HG03378 (cell line): ENCODE data around the gene ZNF467.

Experiments
- ATAC-seq: cut with Tn5 transposase; IDR thresholded peaks from one replicate; pipeline ENCODE4 v1.9.1; 2021; ENCODE audit warnings: mild to moderate bottlenecking, moderate library complexity; ENCODE audit not compliant: unreplicated experiment

The ZNF467 gene

GRCh38 chr7:149729586-149729982 is 43.8 kb downstream of the ZNF467 start:
- no peak for ATAC-seq

DNA sequence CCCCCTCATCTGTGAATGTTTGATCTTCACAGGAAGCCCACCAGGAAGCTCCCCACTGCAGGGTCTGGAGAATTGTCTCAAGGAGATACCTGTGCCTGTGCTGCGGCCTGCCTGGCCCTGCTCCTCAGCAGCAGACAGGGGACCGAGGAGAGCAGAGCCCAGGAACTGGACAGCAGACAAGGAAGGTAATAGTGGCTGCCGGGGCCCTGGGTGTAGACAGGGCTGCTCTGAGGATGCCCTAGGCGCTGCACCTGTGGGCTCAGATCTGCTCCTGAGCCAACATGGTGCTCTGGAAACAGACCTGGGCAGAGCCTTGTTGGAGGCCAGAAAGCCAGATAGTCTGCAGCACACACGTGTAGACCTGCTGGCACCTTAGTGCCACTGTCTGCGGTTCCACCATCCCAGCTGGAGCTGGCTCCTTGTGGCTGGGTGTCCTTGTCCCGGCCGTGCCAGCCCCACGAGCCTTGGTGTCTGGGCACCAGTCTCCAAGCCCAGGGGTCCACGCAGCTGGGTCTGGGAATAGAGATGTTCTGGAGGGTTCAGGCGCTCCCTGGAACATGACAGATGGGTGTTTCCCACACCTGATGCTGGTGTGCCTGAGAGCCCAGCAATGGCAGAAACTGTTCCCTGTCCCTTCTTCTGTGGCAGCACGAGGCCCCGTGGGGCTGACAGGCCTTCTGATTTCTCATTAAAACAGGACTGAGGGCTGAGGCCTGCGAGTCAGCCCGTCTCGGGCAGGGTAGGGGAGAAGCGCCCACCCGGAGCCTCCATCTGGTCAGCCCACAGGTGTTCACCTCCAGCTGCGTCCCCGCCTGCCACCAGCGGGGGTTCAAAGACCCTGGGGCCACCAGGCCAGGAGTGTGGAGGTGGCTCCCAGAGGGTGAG is 44.7 kb downstream of the ZNF467 start:
- ATAC-seq, result no peak

GRCh38 chr7:149727899-149728476 is 45.4 kb downstream of the ZNF467 start:
- no peak for ATAC-seq

DNA sequence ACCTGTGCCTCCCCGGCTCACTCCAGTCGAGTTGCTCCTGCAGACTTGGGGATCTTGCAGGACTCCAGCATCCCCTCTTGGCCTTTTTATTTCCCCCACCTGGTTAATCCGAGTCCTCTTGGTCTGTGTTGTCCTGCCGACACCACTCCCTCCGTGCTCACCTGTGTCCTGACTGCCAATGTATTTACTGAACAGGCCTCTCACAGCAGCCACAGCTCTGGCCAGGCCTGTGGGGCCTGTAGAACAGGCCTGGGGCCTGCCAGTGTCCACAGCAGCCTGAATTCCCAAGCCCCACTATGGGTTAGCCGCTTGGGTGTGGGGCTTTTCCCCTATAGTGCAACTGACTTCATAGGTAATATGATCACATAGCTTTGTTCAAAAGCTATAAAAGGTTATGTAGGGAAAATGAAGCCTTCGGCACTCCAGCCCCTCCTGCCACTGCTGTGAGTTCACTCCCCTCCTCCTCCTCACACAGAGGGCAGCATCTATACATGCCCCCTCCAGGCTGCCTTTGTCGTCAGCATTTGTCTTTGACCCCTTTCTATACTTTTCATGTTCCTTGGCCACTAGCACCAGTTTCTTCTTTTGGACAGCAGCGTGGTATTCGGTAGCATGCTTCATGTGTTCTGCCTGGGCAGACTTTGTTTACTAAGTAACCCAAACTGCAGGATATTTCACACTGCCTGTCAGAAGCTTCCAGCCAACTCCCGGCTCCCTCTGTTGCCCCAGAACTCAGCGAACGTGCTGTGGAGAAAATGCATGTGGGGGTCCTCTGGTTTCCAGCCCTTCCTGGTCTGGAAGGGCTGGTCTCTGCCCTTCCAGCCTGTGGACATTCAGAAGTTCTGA is 46.1 kb downstream of the ZNF467 start:
- ATAC-seq, result no peak

DNA sequence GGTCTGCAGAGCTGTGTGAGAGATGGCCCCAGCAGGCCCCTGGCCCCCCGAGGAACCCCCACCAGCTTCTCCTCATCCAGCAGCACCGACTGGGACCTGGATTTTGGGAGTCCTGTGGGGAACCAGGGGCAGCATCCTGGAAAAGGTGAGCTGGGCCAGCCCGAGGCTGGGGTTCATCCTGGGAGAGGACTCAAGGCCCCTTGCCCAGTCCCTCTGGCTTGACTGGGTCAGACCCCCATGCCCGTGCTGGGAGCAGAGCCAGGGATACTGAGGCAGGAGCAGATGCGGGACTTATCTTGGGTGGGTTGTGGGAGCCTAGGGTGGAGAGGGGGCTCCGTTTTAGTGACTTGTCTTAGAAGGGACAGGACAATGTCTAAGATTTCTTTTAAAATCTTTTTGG is 47.5 kb downstream of the ZNF467 start:
- no peak for ATAC-seq

- ATAC-seq, result no peak
These were observed 48.0 kb downstream of the ZNF467 start for GRCh38 chr7:149725426-149725821.

- no peak for ATAC-seq
These were observed 48.5 kb downstream of the ZNF467 start for GRCh38 chr7:149724661-149725425.

DNA sequence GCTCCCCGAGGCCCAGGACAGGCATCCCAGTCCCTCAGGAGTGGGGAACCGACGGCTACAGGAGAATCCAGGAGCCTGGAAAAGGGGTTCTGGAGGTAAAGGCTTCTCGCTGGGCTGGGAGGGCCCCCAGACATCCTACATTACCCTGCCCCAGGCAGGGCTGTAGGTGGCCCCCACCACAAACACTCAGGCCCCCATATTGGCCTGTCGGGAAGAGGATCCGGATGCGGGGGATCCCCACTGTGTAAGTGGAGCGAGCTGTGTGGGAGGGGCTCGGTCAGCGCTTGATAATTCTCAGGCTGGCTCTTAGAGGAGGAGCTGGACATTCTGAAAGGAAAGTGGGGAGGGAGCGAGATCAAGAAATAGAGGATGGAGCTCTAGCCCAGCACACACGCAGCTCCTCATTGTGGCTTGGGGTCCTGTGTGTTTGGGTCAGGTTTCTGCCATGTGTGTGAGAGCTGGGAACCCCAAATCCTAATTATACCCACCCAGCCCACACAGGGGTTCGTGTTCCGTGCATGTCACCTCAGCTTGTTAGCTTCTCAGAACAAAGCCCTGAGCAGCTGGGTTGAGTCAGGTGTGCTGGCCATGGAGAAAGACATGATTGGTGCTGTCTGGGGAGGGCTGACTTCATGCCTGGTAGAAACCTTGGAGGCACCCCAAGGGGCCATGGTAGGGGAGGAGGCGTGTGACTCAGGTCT is 49.4 kb downstream of the ZNF467 start:
- ATAC-seq, result no peak

- no peak for ATAC-seq
These were observed 50.2 kb downstream of the ZNF467 start for GRCh38 chr7:149723082-149723767.

DNA sequence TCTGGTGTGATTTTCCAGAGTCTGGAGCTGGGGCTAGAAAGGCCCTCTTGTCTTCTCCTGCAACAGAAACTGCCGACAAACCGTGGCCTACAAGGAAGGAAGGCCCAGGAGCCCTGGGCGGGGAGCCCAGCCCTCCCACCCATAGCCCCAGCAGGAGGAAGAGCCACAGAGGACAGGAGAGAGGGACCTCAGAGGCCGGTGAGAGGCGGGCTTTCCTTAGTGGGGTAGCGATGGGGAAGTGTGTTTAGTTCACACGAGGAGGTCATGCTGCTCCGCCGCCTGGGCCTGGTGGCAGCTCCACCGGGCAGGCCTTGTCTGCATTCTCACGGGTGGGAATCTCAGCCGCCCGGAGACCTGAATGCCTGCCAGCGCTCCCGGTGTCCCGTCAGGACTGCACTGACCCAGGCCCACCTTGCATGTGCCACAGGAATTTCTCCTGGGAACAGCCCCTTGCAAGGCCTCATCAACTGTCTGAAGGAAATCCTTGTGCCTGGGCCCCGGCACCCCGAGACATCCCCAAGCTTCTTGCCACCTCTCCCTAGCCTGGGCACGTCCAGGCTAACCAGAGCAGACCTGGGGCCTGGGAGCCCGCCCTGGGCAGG is 50.9 kb downstream of the ZNF467 start:
- ATAC-seq, result no peak

DNA sequence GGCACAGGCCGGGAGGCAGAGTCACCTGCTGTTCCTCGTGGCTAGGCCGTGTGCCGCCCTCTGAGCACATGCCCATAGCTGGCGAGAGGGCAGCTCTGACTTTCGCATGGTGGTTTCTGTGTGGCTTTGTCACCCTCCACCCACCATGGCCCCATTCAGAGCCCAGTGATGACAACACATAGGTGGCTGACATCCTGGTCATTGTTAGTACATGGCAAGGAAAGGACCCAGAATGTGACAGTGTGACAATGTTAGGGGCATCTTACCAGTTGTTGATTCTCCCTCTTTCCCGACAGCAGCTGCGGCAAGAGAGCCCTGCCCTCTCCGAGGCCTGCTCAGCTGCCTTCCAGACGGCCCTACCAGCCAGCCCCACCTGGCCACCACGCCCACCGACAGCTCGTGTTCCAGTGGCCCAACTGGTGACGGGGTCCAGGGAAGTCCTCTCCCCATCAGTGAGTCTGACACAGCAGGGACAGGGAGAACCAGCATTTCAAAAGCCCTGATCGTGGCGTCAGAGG is 52.2 kb downstream of the ZNF467 start:
- no peak for ATAC-seq

DNA sequence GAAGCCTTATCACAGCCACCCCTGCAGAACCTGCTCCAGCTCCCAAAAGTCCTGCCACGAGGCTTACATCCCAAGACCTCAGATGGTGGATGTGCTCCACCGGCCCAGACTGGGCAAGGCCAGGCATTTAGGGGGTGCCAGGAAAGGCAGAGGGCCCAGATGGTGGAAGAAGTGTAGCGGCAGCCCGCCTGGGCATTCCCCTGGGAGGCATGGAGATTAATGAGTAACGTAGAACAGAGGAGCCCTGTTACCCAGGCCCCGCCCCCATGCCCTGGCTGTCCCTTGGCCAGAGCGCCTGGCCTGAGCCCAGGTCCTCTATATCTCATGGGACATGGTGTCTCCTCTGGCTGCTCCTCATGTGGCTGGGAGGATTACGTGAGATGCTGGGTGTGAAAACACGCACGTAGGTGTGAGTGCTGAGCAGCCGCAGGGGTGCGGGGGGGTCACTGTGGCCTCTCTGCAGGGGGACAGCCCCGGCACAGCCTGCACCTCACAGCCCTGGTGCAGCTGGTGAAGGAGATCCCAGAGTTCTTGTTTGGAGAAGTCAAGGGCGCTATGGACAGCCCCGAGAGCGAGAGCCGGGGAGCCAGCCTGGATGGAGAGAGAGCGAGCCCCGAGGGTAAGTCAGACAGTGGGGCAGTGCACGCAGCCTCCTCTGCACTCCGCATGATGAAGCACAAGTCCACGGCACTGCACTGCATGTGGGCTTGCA is 52.9 kb downstream of the ZNF467 start:
- ATAC-seq, result no peak

DNA sequence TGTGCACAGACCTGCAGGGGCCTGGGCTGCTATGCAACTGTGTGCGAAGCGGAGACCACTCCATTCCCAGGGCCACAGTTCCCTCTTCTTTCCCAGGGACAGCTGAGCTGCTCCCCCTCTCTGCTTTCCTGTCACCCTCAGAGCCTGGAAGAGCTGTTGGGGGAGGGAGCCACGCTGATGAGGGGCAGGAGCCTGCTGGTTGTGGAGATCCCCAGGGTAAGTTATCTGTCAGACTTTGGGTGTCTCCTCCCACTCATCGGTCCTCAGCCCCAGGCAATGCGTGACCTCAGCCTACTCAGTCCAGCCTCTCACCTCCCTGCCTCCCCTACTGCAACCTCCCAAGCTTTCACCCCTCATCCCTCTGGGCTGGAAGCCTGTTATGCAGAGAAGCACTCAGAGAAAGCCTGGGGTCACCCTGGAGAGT is 53.5 kb downstream of the ZNF467 start:
- ATAC-seq, result no peak

DNA sequence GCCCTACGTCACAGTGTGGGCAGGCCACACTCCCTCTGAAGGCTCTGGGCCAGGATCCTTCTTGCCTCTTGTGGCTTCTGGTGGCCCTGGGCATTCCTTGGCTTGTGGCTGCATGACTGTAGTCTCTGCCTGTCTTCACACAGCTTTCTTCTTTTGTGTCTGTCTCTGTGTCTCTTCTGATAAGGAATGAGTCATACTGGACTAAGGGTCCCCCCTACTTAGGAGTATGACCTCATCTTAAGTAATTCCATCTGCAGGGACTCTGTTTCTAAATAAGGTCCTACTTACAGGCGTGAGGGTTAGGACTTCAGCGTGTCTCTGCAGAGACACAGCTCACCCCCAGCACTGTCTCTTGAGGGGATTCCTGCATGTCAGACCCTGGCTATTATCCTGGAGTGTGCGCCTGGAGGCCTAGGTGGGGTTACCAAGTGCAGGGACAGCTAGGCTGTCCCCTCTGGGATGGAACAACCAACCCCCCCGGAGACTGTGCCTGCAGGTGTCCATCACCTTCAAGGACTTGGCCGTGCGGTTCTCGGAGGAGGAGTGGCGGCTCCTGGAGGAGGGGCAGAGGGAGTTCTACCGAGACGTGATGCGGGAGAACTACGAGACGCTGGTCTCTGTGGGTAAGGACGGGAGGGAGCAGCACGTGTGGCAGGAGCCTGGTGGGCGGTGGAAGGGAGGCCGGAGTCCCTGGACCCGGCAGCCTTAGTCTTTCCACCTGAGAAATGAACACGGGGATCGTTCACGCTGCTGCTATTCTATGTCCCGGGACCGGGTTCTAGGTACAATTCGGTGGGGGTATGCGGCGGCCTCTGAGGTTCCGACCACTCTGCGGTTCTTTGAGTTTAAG is 54.1 kb downstream of the ZNF467 start:
- ATAC-seq, result no peak

- no peak for ATAC-seq
These were observed 54.7 kb downstream of the ZNF467 start for GRCh38 chr7:149718730-149719049.

GRCh38 chr7:149717481-149717880 is 55.9 kb downstream of the ZNF467 start:
- ATAC-seq, result no peak

GRCh38 chr7:149716932-149717307 is 56.5 kb downstream of the ZNF467 start:
- ATAC-seq, result no peak
